H4 (cell line): Measurements from ENCODE around the gene EEF1AKMT1. TPM values are rescaled to one million over a fixed set of nuclear protein-coding genes. Genes with fewer than 3 reads are reported as not detected.
"Not testable (repeated sequence)": the region's sequence is repeated elsewhere in the genome, so short reads cannot be mapped to it uniquely, and the experiment has no call there.

Source experiments
- DNase-seq: peaks from one replicate; pipeline ENCODE4 v3.0.0-alpha.2; 2015; ENCODE audit warnings: low spot score
- total RNA-seq: library from RNA; depleted of rRNA; stranded (reverse); fragments of >200 nt; shearing (Covaris generic); gene quantifications from 2 replicates; pipeline ENCODE4 v1.2.3, GENCODE V29; 2014

Gene EEF1AKMT1
- total RNA-seq, 1 experiment from 2014 or later = 5.9 TPM

- DNase-seq = no peak
Observed at GRCh38 chr13:20776751-20777150, 3.0 kb upstream of the EEF1AKMT1 start.

- no peak for DNase-seq
Observed at GRCh38 chr13:20775961-20776360, 2.2 kb upstream of the EEF1AKMT1 start.

GRCh38 chr13:20774746-20775145 is 985 bp upstream of the EEF1AKMT1 start:
- no peak for DNase-seq

- DNase-seq = no peak
Observed at GRCh38 chr13:20772401-20773131, 1.2 kb downstream of the EEF1AKMT1 start.

- no peak for DNase-seq
Observed at GRCh38 chr13:20769834-20770233, 3.9 kb downstream of the EEF1AKMT1 start.

- DNase-seq = no peak
Observed at GRCh38 chr13:20769091-20769490, 4.7 kb downstream of the EEF1AKMT1 start.

- no peak for DNase-seq
Observed at GRCh38 chr13:20767309-20767943, 6.3 kb downstream of the EEF1AKMT1 start.

- DNase-seq = no peak
Observed at GRCh38 chr13:20760872-20761271, 12.9 kb downstream of the EEF1AKMT1 start.

- no peak for DNase-seq
Observed at GRCh38 chr13:20754009-20754408, 19.8 kb downstream of the EEF1AKMT1 start.

- no peak for DNase-seq
Observed at GRCh38 chr13:20749377-20749776, 24.4 kb downstream of the EEF1AKMT1 start.

- not testable (repeated sequence) for DNase-seq
Observed at GRCh38 chr13:20743830-20744404, 29.8 kb downstream of the EEF1AKMT1 start.

- DNase-seq = no peak
Observed at GRCh38 chr13:20740021-20740420, 33.7 kb downstream of the EEF1AKMT1 start.

GRCh38 chr13:20738616-20739015 is 35.1 kb downstream of the EEF1AKMT1 start:
- DNase-seq = no peak

GRCh38 chr13:20729633-20730585 is 43.9 kb downstream of the EEF1AKMT1 start:
- DNase-seq = no peak

GRCh38 chr13:20728579-20729311 is 45.0 kb downstream of the EEF1AKMT1 start:
- no peak for DNase-seq

GRCh38 chr13:20727856-20728255 is 45.9 kb downstream of the EEF1AKMT1 start:
- no peak for DNase-seq

GRCh38 chr13:20721454-20722357 is 52.1 kb downstream of the EEF1AKMT1 start:
- DNase-seq = no peak

GRCh38 chr13:20721058-20721453 is 52.7 kb downstream of the EEF1AKMT1 start:
- no peak for DNase-seq

- DNase-seq = no peak
Observed at GRCh38 chr13:20720499-20720898, 53.3 kb downstream of the EEF1AKMT1 start.

- DNase-seq = no peak
Observed at GRCh38 chr13:20719783-20720182, 54.0 kb downstream of the EEF1AKMT1 start.
